Neural cell (in vitro differentiated cells): Measurements from ENCODE around the gene ST6GALNAC4. TPM values are rescaled to one million over a fixed set of nuclear protein-coding genes. Genes with fewer than 3 reads are reported as not detected.

Source experiments
- H2AFZ ChIP-seq: fragments of 200-600, 300-800 bp; sonication (generic), shearing (Covaris generic); 2 replicates; pipeline ENCODE4 v1.6.0; 2014; ENCODE audit warnings: low read depth, mild to moderate bottlenecking, antibody characterized with exemption, low read length, moderate library complexity
- H3F3A ChIP-seq: fragments of 200-600 bp; shearing (Covaris generic); 2 replicates; pipeline ENCODE4 v1.6.1; 2016; ENCODE audit warnings: mild to moderate bottlenecking, moderate library complexity, mixed read lengths, antibody characterized with exemption, low read length; ENCODE audit not compliant: insufficient read depth, poor library complexity, severe bottlenecking
- H3K27ac ChIP-seq: fragments of 200-600, 300-800 bp; sonication (generic), shearing (Covaris generic); 2 replicates; pipeline ENCODE4 v1.5.1; 2014; ENCODE audit warnings: mild to moderate bottlenecking, low read length, moderate library complexity
- H3K27me3 ChIP-seq: fragments of 300-800, 200-600 bp; sonication (generic), shearing (Covaris generic); 2 replicates; pipeline ENCODE4 v1.6.0; 2014; ENCODE audit warnings: mild to moderate bottlenecking, low read depth, low read length, moderate library complexity; ENCODE audit not compliant: insufficient read depth
- H3K36me3 ChIP-seq: fragments of 300-800, 200-600 bp; sonication (generic), shearing (Covaris generic); 2 replicates; pipeline ENCODE4 v1.5.1; 2014; ENCODE audit warnings: mild to moderate bottlenecking, antibody characterized with exemption, low read length, moderate library complexity; ENCODE audit not compliant: insufficient read depth
- H3K4me2 ChIP-seq: fragments of 300-800, 200-600 bp; sonication (generic), shearing (Covaris generic); 2 replicates; pipeline ENCODE4 v1.6.0; 2014; ENCODE audit warnings: mild to moderate bottlenecking, low read length
- H3K4me3 ChIP-seq: fragments of 300-800, 200-600 bp; sonication (generic), shearing (Covaris generic); 2 replicates; pipeline ENCODE4 v1.5.1; 2014; ENCODE audit warnings: mild to moderate bottlenecking, low read length, moderate library complexity
- H3K79me2 ChIP-seq: fragments of 200-600 bp; shearing (Covaris generic); replicated peaks from 2 replicates; pipeline ENCODE4 v1.6.0; 2014; ENCODE audit warnings: mild to moderate bottlenecking, low read length, moderate library complexity; ENCODE audit not compliant: insufficient read depth
- H3K9ac ChIP-seq: fragments of 300-800, 200-600 bp; sonication (generic), shearing (Covaris generic); 2 replicates; pipeline ENCODE4 v1.6.1; 2016; ENCODE audit warnings: mild to moderate bottlenecking, low read length, mixed read lengths
- H3K9me2 ChIP-seq: fragments of 200-600 bp; shearing (Covaris generic); 2 replicates; pipeline ENCODE4 v1.6.1; 2016; ENCODE audit warnings: mild to moderate bottlenecking, low read length, mixed read lengths; ENCODE audit not compliant: insufficient read depth
- H3K9me3 ChIP-seq: fragments of 200-600, 300-800 bp; sonication (generic), shearing (Covaris generic); 2 replicates; pipeline ENCODE4 v1.6.1; 2016; ENCODE audit warnings: mild to moderate bottlenecking, mixed run types, low read length, moderate library complexity, mixed read lengths
- H4K20me1 ChIP-seq: fragments of 200-600 bp; shearing (Covaris generic); 2 replicates; pipeline ENCODE4 v1.6.1; 2016; ENCODE audit warnings: mild to moderate bottlenecking, mixed run types; ENCODE audit not compliant: insufficient read depth
- CTCF ChIP-seq: fragments of 450-650 bp; IDR thresholded peaks from 2 replicates; pipeline ENCODE4 v1.5.1; 2014; ENCODE audit warnings: antibody characterized with exemption, mild to moderate bottlenecking, moderate library complexity; ENCODE audit not compliant: poor library complexity, severe bottlenecking
- EP300 ChIP-seq: fragments of 450-650 bp; conservative IDR thresholded peaks from 2 replicates; pipeline ENCODE4 v1.6.1; 2014; ENCODE audit warnings: antibody characterized with exemption, mild to moderate bottlenecking, moderate library complexity; ENCODE audit not compliant: poor library complexity, severe bottlenecking
- EZH2 ChIP-seq: fragments of 200-600, 300-800 bp; shearing (Covaris generic), sonication (generic); IDR thresholded peaks from 2 replicates; pipeline ENCODE4 v1.6.1; 2014; ENCODE audit warnings: antibody characterized with exemption, low read length, borderline replicate concordance, mild to moderate bottlenecking; ENCODE audit not compliant: insufficient read depth, poor library complexity, severe bottlenecking
- MXI1 ChIP-seq: fragments of 450-650 bp; conservative IDR thresholded peaks from 2 replicates; pipeline ENCODE4 v1.6.1; 2014; ENCODE audit warnings: antibody characterized with exemption, mild to moderate bottlenecking; ENCODE audit not compliant: poor library complexity, severe bottlenecking
- POLR2AphosphoS5 ChIP-seq: IDR thresholded peaks from 2 replicates; pipeline ENCODE4 v1.6.1; 2012
- RAD21 ChIP-seq: fragments of 450-650 bp; conservative IDR thresholded peaks from 2 replicates; pipeline ENCODE4 v1.6.1; 2014; ENCODE audit warnings: antibody characterized with exemption, mild to moderate bottlenecking, moderate library complexity
- SMC3 ChIP-seq: fragments of 450-650 bp; conservative IDR thresholded peaks from 2 replicates; pipeline ENCODE4 v1.6.1; 2014; ENCODE audit warnings: antibody characterized with exemption, mild to moderate bottlenecking, moderate library complexity; ENCODE audit not compliant: poor library complexity
- TAF1 ChIP-seq: IDR thresholded peaks from 2 replicates; pipeline ENCODE4 v1.6.1; 2012; ENCODE audit warnings: low read depth
- polyA plus RNA-seq: library from polyadenylated mRNA; depleted of rRNA; stranded (reverse); fragments of >200 nt; gene quantifications from 2 replicates; pipeline ENCODE4 v1.2.3, GENCODE V29; 2014
- TF ChIP-seq, protein P1 (sequence below): IDR thresholded peaks from 2 replicates; pipeline ENCODE4 v1.6.1; 2012; ENCODE audit warnings: borderline replicate concordance

Gene ST6GALNAC4
- polyA plus RNA-seq, 1 donor from 2014 or later, result 5.9 TPM

GRCh38 chr9:127927988-127928675 lies 11.3 kb upstream of the ST6GALNAC4 start:
- H3K27ac ChIP-seq, result no peak overlapping the region
- no peaks in the 10 kb centered on the region for H3K9me3 ChIP-seq
- TF ChIP-seq SMC3, result no peak
- TF ChIP-seq EZH2, result peak; percentile 42
- no peaks in the 10 kb centered on the region for H3F3A ChIP-seq
- H4K20me1 ChIP-seq, result no peaks in the 10 kb centered on the region
- H3K79me2 ChIP-seq, result no peaks in the 10 kb centered on the region
- no peak overlapping the region for H3K4me2 ChIP-seq
- H3K36me3 ChIP-seq, result no peaks in the 10 kb centered on the region
- no peak overlapping the region for H3K4me3 ChIP-seq
- H3K9ac ChIP-seq, result no peak overlapping the region
- peaks cover 50% of the 10 kb centered on the region for H3K27me3 ChIP-seq
- no peak overlapping the region for H2AFZ ChIP-seq
- H3K9me2 ChIP-seq, result no peaks in the 10 kb centered on the region

DNA sequence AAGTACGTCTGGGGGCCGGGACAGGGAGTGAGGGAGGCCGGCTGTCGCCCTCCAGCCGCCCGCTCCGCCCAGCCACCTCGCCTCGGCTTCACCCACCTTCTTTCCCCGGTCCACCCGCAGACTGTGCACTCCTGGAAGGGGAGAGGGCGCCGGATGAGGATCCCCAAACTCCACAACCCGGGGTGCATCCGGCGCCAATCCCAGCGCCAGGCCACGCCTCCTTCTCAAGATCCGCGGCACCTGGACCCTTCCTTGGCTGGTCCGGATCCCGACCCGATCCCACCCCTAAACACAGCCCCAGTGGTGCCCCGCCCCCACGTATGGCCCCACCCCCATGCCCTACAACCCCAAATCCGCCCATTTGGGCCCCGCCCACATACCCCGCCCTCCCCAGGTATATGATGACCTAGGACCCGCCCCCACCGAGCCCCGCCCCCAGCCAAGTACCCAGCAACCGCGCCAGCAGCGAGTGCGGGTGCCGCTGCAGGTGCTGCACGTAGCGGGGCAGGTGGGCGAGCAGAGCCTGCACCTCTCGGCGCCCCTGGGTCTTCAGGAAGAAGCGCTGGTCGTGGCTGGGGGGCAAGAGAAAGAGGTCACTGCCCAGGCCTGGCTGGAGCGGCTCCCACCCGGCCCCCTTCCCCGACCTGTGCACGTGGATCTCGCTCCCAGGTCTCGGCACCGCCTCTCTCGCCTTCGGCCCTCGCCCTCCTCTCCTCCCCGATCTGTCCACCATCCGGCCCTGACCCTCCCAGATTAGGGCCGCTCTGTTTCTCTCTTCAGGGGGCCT lies 10.6 kb upstream of the ST6GALNAC4 start:
- Histone ChIP-seq H3K27me3 (peaks cover 50% of the 10 kb centered on the region), H3K9me3 (no peaks in the 10 kb centered on the region), H3K9me2 (no peaks in the 10 kb centered on the region), H3K36me3 (no peaks in the 10 kb centered on the region), H3K27ac (no peak overlapping the region), H2AFZ (no peak overlapping the region), H3F3A (no peaks in the 10 kb centered on the region), H3K79me2 (no peaks in the 10 kb centered on the region), H3K9ac (no peak overlapping the region), H3K4me3 (peak overlapping the region; percentile 46), H3K4me2 (no peak overlapping the region), H4K20me1 (no peaks in the 10 kb centered on the region)
- TF ChIP-seq RAD21, result no peak
- TF ChIP-seq CTCF, result no peak
- TF ChIP-seq POLR2AphosphoS5, result no peak
- no peak for TF ChIP-seq TAF1
- TF ChIP-seq, protein P1, sequence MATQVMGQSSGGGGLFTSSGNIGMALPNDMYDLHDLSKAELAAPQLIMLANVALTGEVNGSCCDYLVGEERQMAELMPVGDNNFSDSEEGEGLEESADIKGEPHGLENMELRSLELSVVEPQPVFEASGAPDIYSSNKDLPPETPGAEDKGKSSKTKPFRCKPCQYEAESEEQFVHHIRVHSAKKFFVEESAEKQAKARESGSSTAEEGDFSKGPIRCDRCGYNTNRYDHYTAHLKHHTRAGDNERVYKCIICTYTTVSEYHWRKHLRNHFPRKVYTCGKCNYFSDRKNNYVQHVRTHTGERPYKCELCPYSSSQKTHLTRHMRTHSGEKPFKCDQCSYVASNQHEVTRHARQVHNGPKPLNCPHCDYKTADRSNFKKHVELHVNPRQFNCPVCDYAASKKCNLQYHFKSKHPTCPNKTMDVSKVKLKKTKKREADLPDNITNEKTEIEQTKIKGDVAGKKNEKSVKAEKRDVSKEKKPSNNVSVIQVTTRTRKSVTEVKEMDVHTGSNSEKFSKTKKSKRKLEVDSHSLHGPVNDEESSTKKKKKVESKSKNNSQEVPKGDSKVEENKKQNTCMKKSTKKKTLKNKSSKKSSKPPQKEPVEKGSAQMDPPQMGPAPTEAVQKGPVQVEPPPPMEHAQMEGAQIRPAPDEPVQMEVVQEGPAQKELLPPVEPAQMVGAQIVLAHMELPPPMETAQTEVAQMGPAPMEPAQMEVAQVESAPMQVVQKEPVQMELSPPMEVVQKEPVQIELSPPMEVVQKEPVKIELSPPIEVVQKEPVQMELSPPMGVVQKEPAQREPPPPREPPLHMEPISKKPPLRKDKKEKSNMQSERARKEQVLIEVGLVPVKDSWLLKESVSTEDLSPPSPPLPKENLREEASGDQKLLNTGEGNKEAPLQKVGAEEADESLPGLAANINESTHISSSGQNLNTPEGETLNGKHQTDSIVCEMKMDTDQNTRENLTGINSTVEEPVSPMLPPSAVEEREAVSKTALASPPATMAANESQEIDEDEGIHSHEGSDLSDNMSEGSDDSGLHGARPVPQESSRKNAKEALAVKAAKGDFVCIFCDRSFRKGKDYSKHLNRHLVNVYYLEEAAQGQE, result no peak
- no peak for TF ChIP-seq SMC3
- no peak for TF ChIP-seq EP300
- no peak for TF ChIP-seq MXI1
- no peak for TF ChIP-seq EZH2
